ENCODE data around the gene AASDH.

AASDH gene, protein sequence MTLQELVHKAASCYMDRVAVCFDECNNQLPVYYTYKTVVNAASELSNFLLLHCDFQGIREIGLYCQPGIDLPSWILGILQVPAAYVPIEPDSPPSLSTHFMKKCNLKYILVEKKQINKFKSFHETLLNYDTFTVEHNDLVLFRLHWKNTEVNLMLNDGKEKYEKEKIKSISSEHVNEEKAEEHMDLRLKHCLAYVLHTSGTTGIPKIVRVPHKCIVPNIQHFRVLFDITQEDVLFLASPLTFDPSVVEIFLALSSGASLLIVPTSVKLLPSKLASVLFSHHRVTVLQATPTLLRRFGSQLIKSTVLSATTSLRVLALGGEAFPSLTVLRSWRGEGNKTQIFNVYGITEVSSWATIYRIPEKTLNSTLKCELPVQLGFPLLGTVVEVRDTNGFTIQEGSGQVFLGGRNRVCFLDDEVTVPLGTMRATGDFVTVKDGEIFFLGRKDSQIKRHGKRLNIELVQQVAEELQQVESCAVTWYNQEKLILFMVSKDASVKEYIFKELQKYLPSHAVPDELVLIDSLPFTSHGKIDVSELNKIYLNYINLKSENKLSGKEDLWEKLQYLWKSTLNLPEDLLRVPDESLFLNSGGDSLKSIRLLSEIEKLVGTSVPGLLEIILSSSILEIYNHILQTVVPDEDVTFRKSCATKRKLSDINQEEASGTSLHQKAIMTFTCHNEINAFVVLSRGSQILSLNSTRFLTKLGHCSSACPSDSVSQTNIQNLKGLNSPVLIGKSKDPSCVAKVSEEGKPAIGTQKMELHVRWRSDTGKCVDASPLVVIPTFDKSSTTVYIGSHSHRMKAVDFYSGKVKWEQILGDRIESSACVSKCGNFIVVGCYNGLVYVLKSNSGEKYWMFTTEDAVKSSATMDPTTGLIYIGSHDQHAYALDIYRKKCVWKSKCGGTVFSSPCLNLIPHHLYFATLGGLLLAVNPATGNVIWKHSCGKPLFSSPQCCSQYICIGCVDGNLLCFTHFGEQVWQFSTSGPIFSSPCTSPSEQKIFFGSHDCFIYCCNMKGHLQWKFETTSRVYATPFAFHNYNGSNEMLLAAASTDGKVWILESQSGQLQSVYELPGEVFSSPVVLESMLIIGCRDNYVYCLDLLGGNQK

DNA sequence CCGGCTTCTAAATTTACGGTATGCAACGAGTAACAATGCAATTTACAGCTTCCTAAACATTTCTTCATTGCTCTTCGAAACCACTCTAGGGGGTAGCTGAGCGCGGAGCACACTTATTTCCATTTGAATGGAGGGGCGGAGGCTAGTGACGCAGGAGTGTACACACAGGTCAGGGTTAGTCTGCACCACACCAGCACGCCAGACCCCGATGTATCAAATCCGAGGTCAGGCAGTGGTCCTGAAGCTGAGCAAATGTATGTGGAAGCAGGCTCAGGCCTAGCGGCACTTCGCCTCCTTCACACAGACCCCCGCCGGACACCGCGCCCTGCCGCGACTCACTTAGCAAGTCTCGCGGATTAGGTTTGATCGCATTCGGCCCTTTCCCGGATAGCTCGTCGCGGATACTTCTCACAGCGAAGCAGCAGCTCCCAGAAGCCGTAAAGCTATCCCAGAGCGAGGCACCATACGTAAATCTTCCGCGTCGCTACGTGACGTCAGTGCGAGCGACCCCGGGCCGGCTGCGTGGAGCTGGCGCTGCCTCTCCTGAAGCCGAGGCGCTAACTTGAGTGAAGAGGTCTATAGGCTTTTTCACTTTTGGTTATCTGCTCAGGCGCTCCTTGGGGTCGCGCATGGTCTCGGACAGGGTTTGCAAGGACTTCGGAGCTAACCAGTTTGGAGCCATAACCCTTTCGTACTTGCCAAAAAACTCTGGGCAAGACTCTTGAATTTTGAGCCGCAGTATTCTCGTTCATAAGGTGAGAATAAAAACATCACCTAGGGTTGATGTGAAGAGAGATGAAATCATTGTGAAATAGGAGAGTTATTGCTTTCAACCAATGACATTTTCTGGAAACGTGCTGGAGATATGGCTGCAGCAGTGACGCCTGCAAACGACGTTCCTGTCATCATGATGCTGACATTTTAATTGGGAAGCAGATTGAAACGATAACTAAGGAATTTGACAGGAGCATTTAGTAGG lies at the start of gene AASDH:
TSS of gene AASDH (minus strand) at position 469 of the 979 bp plus-strand sequence. CDS start 3,192 bp downstream, outside the sequence.
- peak; percentile 92 for DNase-seq

DNA sequence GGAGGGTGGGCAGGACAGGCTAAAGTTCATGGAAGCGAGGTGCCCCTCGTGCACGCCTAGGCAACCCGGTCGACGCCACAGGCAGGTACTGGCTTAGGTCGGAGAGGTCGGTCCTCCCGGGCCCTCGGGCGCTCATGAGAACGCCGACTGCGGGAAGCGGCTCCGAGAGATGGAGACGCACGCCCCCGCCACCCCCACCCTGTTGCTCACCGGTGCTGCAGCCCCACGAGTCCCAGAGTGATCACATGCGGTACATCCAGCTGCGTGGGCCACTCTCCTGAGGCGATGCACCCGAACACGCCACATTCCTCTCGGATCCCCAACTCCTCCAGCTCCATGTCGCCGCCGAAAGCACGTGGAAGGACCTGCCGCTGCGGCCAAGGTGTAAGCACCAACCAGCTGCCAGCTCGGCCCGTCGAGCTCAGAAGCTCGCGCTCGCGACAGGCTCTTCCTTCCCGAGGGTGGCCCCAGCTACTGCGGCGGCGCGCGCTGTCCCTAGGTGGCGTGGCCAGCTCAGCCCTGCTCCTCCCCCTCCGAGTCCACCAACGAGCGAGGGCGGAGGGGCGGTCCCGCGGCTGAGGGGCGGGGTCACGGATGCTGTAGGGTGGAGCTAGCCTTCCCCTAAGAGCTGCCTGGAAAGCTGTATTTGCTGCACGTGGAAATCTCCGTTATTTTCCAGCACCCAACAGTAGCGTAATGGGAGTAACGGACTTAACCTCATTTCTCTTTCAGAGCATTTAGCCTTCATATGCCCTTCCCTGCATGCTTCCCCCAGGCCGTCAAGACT lies 48.0 kb upstream of the AASDH start, which contains the start of gene PPAT:
TSS of gene PPAT (minus strand) at position 476 of the 787 bp plus-strand sequence. CDS start at position 338, 138 bp downstream.
- DNase-seq, result peak; percentile 97

DNA sequence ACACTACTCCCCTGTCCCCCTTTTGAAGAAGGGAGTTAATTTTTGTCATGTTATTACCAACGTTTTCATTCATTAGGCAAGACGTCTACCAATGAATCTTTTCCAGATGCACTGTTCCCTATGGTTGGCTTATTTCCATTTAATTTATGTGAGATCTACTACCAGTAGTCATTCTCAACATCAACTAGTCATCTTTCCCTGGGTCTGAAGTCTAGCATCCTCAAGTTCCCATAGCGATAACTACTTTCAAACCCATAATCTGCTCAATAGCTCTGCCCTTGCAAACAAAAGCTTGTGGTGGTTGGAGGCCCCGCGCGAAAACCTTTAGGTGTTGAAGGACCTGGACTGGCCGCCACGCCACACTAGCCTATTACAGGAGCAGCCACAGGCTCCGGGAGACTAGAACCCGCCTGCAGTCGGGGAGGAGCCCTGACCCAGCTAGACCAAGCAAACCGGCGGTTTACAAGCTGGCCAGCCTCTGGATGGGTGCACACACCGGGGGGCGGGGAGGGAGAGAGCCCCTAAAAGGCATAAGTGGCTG lies 47.4 kb upstream of the AASDH start:
- peak; percentile 71 for DNase-seq

DNA sequence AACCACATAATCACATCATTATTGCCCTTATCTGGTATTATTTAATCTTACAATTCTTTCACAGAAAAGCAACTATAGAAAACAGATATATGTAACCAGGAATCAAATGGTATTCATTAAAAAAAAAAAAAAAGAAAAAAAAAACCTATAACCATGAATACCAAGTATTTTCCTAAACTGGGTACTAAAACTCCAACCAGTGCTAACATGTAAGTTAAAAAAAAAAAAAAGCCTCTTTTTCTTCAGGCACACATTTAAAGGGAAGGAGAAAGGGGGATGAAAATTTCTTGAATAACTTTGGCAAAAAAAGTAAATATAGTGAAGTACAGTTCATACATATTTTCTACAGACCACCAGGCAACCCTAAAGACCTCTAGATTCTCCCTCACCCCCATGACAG lies 46.0 kb upstream of the AASDH start:
- DNase-seq, result no peak

DNA sequence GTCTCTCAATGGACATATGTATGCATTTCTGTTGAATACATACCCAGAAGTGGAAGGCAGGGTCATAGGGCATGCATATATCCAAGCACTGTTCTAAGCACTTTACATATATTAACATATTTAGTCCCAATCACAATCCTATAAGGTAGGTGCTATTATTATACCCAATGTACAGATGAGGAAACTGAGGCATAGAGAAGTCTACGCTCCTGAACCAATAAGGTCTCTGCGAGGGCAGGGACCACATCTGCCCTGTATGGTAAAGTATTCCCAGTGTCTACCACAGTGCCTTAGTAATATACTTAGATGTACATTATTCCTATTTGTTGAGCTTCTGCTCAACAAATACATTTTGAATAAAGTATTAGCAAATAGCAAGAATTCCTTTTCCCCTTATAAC lies 42.9 kb upstream of the AASDH start:
- no peak for DNase-seq

DNA sequence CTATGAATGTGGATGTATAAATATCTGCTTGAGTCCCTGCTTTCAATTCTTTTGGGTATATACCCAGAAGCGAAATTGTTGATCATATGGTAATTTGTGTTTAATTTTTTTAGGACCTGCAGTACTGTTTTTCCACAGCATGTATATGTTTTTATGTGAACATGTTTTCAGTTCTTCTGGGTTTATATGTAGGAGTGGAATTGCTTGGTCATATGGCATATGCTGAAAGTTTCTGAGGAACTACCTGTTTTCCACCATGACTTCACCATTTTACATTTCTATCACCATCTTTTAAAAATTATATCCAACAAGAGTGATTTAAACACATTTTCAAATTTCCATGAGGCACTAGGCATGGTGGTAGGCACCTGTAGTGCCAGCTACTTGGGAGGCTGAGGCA lies 39.9 kb upstream of the AASDH start:
- DNase-seq, result no peak

DNA sequence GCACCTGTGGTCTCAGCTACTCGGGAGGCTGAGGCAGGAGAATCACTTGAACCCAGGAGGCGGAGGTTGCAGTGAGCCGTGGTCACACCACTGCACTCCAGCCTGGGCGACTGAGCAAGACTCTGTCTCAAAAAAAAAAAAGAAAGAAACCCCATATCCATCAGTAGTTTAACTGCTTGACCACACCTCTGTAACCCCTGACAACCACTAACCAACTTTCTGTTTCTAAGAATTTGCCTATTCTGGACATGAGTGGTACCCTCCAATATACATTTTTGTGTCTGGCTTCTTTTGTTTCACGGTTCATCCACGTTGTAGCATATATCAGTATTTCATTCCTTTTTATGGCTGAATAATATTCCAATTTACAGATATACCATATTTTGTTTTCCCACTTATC lies 39.0 kb upstream of the AASDH start:
- no peak for DNase-seq

DNA sequence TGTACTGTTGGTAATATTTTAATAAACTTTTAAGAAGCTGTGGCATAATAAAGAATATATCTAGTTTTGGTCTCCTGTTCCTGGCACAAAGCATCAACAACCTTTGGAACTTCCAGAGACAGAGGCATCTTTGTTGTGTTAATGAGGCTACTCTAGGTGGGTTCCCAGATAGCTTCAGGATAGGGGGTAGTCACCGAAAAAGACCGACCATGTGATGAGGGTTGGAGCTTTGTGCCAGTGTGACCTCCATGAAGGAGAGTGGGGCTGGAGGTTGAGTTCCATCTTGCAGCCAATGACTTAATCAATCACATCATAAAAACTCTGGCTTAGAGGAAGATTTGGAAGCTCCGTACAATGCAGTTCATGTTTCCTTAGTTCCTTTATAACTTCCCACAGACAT lies 38.2 kb upstream of the AASDH start:
- no peak for DNase-seq

DNA sequence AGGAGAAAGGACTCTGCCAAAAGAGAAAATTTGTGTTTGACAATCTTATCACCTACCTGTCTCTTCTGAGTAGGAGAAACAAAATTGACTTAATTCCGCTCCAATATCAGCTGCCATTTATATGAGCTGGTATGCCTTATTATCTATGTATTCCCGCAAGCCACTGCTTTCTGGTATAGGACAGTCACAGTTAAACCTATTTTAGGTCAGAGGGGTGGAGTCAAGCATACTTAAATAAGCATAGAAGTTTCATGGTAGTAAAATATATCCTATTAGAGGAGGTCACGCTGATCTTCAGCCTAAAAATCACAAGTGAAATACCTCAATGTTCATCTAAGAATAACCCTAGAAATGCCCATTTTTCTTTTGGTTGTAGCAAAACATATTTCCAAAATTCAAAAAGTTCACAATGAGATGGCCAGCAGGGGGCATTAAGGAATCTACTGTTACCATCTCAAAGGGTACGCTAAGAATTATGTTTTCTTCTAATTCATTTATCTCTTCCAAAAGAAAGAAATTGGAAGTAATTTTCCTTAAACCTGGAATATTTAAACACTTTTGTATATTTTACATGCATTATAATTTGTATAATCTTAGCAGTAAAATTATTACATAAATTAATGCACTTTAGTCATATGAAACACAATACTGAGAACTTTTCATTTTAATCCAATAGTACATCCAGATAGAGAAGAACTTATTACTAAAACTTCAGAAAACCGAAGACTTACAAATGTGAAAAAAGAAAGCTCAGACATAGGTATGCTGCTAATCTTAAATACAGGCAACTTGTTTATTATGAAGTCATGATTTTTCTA lies 37.6 kb upstream of the AASDH start:
- peak; percentile 26 for DNase-seq

DNA sequence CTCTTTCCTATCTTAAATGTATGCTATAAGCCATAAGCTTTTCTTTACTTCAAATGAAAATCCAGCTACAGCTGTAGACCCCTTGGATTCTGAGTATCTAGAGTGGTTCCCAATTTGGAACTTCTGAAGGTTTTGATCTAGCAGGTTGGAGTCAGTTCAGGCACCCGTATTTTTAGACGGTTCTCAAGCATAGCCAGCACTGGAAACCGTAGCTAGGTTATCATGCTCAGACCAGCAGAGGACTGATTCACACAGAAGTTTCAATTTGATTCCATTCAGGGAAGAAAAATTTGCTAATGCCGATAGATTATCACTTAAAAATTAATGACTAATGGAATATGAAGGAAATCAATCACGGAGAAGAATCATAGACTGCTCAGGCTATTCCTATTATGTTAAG lies 36.9 kb upstream of the AASDH start:
- DNase-seq, result no peak

DNA sequence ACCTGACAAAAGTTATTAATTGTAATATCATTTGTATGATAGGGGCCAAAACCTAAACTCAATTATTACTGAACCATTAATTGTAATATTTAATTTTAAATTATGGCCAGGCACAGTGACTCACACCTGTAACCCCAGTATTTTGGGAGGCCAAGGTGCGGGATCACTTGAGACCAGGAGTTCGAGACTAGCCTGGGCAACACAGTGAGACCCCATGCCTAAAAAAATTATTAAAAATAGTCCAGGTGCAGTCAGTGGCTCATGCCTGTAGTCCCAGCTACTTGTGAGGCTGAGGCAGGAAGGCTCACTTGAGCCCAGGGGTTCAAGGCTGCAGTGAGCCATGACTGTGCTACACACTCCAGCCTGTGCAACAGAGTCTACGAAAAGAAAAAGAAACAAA lies 30.1 kb upstream of the AASDH start:
- DNase-seq, result no peak

DNA sequence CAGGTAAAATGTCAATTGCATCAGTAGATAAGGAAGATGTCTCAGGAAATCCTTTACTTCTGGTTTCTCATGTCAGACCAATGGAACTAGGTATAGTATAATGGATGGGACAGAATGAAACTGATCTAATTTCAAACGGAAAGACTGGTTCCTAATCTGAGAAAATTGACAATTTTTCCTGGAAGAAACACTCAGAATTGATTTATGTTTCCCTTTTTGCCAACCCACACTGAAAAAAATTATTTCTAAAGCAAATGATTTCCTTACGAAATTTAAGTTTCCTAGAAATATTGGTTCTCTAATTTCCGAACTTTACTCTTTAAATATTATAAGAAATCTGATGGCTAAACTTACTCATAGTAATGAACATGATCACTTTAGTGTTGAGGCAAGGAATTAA lies 29.1 kb upstream of the AASDH start:
- DNase-seq, result no peak

DNA sequence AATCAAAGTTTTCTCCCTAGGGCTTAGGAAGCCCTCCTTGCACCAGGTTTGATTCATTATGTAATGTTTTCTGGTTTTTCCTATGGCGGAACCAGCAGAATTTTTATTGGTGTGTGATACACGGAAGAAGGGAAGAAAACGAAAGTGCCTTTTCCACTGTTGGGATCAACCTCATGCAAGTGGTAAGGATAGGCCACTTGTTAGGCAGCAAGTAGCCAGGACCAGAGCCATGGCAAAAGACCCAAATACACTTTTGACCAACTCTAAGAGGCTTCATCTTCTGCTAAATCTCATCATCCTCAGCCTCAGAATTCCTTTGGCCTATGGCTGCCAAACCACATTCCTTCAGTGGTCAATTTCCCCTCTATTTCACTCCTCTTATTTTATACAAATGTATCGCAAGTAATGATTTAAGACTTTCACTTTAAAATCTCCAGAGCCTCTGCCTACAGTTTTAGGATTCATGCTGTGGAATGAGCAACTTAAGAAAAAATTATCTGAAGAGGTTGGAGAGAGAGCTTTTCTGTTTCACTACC lies 26.9 kb upstream of the AASDH start:
- DNase-seq, result peak; percentile 22

DNA sequence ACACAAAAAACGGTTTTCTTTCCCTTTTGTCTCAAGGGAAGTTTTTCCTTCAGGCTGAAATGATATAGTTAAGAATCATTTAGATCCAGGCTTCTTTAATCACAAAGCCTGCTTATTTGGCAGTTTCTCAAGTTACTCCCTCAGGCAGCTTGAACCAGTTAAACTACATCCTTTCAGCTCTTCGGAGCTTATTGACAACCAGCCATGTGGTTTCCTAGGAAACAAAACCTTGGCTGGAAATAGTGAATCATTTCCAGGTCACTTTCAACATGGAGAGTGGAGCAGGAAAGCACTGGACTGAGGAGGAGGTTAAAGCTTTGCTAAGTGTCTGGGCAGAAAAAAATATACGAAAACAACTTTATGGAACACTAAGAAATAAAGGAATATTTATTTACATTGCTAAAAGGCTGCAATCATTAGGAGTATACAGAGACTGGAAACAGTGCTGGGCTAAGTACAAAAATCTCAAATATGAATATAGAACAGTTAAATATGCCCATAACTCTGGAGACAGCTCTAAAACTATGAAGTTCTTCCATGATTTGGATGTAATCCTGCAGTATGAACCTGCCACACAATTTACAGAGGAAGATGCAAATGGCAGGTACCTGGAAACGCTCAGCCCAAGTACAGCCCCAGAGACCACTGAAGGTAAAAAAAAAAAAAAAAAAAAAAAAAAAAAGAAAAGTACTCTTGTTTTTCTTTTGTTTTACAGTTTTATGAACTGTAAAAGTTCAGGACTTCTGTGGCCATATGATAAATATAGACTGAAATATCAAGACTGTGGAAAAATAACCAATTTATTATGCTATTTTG lies 23.2 kb upstream of the AASDH start:
- peak; percentile 94 for DNase-seq

DNA sequence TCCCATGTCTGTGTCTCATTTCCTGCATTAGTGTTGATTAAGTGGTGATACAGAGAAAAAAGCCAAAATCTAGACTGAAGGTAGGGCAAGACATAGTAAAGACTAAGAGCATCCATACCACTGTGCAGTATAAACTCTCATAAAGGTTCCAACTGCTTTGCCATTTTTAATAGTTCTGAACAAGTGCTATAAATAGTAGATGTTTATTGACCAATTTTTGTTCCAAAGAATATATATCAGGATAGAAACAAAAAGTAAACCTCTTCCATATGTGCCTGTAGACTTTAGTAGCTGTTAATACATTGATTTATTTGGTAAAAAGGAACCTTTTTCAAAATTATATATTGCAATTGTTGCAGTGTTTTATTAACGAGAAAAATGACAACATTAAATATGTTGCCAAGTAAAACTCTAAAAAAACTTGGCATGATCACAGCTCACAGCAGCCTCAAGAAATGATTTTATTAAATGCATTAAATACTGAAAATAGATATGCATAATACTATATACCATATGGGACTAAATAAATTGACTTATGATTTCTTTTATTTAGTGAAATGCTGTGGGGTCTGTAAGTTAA lies 22.3 kb upstream of the AASDH start:
- DNase-seq, result no peak

DNA sequence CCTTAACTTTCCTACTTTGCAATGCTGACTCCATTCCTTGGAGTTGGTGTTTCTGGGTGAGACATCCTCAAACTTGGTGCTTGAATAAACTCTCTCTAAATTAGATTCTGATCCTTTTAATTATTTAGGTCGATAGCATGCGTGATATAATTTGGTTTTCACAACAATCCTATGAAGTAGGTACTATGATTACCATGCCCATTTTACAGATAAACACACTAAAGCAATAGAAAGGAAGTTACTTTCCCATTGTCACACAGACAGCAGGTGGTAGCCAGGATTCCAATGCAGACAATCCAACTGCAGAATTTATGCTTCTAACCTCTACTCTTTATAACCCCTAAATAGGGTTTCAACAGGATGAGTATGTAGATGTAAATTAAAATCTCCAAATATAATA lies 21.7 kb upstream of the AASDH start:
- DNase-seq, result no peak

DNA sequence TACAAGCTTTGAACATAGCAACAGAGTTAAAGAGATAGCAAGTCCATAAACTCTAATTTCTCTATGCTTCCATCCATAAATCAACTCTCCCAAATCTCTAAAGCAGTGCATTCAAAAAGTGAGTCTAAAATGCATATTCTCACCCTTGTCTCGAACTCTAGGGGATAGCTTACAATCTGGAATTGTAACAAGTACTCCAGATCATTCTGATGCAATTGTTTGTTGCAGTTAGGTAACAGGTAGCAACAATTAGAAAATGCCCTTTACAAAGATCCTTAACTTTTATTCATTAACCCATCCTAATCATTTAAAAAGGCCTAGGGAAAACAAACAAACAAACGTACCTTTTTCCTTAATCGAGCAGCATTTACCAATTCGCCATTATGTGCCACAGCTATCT lies 18.9 kb upstream of the AASDH start:
- no peak for DNase-seq

DNA sequence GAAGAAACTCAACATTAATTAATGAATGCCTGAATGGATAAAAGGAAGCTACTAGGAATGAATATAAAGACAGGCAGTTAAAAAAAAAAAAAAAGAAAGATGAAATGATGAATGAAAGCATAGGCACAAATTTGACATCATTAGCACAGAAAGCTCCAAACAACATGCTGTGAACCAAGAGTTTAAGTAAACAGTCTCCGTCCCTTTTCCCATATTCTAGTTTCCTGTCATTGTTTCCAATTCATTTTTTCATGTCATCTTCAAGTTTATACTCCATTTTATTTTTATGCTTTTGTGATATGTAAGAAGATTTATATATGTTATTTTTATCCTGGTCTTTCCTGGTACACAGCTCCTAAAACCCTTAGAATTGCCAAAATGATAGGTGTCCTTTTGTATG lies 17.7 kb upstream of the AASDH start:
- DNase-seq, result no peak

DNA sequence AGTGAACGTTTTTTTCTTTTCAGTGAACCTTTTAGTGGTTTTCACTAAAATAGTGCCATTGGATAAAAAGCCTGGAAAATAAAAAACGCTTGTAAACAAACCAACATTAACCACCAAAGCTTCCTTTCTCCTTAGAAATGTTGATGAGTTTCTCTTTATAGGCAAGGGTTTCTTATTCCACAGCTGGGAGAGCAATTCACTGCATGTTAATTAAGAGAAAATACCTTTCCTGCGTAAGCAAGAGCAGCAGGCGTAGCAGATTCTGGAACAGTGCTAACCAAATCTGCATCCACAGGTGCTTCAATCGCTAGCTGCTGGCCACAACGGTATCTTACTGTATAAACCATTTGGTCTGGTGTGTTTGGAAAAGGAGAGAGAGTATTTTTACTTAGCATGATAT lies 13.3 kb upstream of the AASDH start:
- DNase-seq, result no peak
